Aorta (tissue), 5 donors: Measurements from ENCODE around the gene ANKRD11. TPM values are rescaled to one million over a fixed set of nuclear protein-coding genes. Genes with fewer than 3 reads are reported as not detected.

Experiments
- ATAC-seq: fragments of 200-7000 bp; cut with Tn5 transposase; one replicate; pipeline ENCODE4 v1.9.1; 2022; ENCODE audit warnings: moderate library complexity; ENCODE audit not compliant: low FRiP score
- DNase-seq, 2 donors: peaks; one replicate each; pipeline ENCODE4 v3.0.0-alpha.2; 2020
- H3K27ac ChIP-seq, 2 donors: one replicate each; pipeline ENCODE4 v1.5.1; 2013; ENCODE audit warnings: low read length in 2 of 2, mild to moderate bottlenecking in 2 of 2, moderate library complexity in 2 of 2, control low read depth in 1 of 2, inconsistent platforms in 1 of 2, low read depth in 1 of 2
- H3K27me3 ChIP-seq, 2 donors: one replicate each; pipeline ENCODE4 v1.6.1; 2013; ENCODE audit warnings: control low read depth in 1 of 2, low read length in 1 of 2, mild to moderate bottlenecking in 1 of 2, moderate library complexity in 1 of 2; ENCODE audit not compliant: insufficient read depth in 2 of 2, control insufficient read depth in 1 of 2
- H3K36me3 ChIP-seq, 2 donors: one replicate each; pipeline ENCODE4 v1.6.1; 2013; ENCODE audit warnings: control low read depth in 1 of 2, low read length in 1 of 2, mild to moderate bottlenecking in 1 of 2; ENCODE audit not compliant: insufficient read depth in 2 of 2, control insufficient read depth in 1 of 2
- H3K4me1 ChIP-seq, 2 donors: one replicate each; pipeline ENCODE4 v1.6.1; 2013; ENCODE audit warnings: low read length in 2 of 2, control low read depth in 1 of 2, mild to moderate bottlenecking in 1 of 2, moderate library complexity in 1 of 2; ENCODE audit not compliant: insufficient read depth in 2 of 2, control insufficient read depth in 1 of 2
- H3K4me3 ChIP-seq, 2 donors: one replicate each; pipeline ENCODE4 v1.5.1; 2013; ENCODE audit warnings: low read length in 2 of 2, control low read depth in 1 of 2, mild to moderate bottlenecking in 1 of 2
- H3K9me3 ChIP-seq: one replicate; pipeline ENCODE4 v1.6.1; 2013; ENCODE audit warnings: mild to moderate bottlenecking, low read length; ENCODE audit not compliant: control insufficient read depth
- WGBS, 2 donors: extraction: QIAGEN DNeasy Blood & Tissue Kit; methylation state at CpG; one replicate each; pipeline ENCODE4 v1.1.7; 2013; 5-methylcytosine and 5-hydroxymethylcytosine counted together
- intact Hi-C, 2 donors: fragments of 100-400 bp; cut with DNase I; formaldehyde crosslinking; loops; one replicate each; pipeline versions ENCODE4 v1.14.2 to v1.15.0; 2022
- polyA plus RNA-seq, 2 donors: library from polyadenylated mRNA; stranded (reverse); fragments of 200-250 nt; gene quantifications; one replicate each; pipeline ENCODE4 v1.2.3, GENCODE V29; 2013
- total RNA-seq, 2 donors: library from RNA; stranded (reverse); fragmentation: NEBNext Ultra II Directional; extraction: Animal tissue kit (Norgen Biotek cat#: 25700); gene quantifications; one replicate each; pipeline ENCODE4 v1.2.1, GENCODE V29; 2021
- donor health status: healthy with polysubstance abuse.
- donor health status: Bipolar disorder and iron deficiency.
- donor health status: DM: no; HTN: no; CAD: no.
- donor health status: DM: no; HTN: no; CAD: no.
- donor health status: DM: yes; HTN: yes; CAD: no.

Gene ANKRD11
- total and polyA plus RNA-seq, 4 donors = 34.6 to 139 (median 90.1) TPM

DNA sequence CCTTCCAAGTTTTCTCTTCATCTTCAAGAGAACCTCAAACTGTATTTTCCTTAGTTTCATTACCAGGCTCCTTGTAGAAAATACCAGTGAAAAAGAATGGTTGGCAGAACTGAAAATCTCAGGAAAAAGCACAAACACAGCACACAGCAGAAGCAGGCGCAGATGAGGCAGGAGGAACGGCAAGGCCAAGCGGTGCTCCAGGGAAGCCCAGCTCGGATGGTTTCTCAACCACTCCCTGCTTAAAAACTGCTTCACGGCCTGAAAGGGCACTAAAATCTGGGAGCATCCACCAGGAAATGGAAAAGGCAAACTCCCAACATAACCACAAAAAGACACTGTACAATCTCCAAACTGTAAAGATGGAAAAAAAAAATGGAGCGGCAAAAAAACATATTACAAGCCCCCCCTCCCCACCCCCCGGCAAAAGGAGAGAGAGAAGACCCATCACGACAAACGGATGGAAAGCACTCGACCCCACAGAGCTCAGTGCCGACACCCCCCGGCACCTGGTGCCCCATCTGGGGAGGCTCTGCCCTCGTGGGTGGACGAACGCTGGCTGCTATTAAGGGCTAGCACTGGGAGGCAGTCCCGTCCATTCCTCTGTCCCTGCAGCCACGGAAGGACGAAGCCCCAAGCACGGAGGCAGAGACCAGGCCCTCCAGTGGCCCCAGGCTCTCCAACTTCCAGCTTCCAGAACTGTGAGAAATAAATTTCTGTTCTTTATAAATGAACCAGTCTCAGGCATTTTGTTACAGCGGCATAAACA lies 145.3 kb downstream of the ANKRD11 start:
- Histone ChIP-seq H3K4me1 (peaks cover 0 to 2% of the 10 kb centered on the region in 2 donors), H3K27ac (no peak overlapping the region)
- peak; percentile 56 for ATAC-seq

DNA sequence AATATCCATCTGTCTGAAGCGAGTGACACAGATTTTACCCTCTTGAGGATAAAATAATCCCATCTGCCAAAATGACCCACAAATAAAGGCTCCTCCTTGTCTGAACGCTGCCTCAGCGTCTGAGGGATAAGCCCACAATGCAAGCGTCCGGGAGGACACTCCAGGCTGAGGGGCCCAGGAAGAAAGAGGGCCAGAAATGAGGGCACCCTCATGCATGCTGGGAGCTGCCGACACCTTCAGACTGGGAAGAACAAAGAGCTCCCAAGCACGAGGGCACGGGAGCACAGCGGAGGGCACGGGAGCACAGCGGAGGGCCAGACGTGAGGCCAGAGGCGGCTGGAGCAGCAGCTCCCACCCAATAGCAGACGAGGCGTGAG lies 145.9 kb downstream of the ANKRD11 start:
- Histone ChIP-seq H3K4me1 (peaks cover 0 to 2% of the 10 kb centered on the region in 2 donors), H3K9me3 (no peaks in the 10 kb centered on the region), H3K36me3 (no peaks in the 10 kb centered on the region), H3K4me3 (no peak overlapping the region), H3K27ac (no peak overlapping the region), H3K27me3 (no peaks in the 10 kb centered on the region)
- peak in 1 of 2 donors; percentile 49 for DNase-seq
- 72 to 79% methylated on average over 15 of the region's 15 CpGs for WGBS, 2 donors
- no peak for ATAC-seq
- intact Hi-C loops = no loop called here

More for the DNA sequence above, 145.3 kb downstream of the ANKRD11 start:
- no peaks in the 10 kb centered on the region for H3K36me3 ChIP-seq
- H3K9me3 ChIP-seq = no peaks in the 10 kb centered on the region
- 65 to 69% methylated on average over 20 of the region's 20 CpGs for WGBS, 2 donors
- H3K4me3 ChIP-seq = no peak overlapping the region
- peak; percentile 41 to 66 for DNase-seq
- intact Hi-C loops = no loop called here
- H3K27me3 ChIP-seq = no peaks in the 10 kb centered on the region

DNA sequence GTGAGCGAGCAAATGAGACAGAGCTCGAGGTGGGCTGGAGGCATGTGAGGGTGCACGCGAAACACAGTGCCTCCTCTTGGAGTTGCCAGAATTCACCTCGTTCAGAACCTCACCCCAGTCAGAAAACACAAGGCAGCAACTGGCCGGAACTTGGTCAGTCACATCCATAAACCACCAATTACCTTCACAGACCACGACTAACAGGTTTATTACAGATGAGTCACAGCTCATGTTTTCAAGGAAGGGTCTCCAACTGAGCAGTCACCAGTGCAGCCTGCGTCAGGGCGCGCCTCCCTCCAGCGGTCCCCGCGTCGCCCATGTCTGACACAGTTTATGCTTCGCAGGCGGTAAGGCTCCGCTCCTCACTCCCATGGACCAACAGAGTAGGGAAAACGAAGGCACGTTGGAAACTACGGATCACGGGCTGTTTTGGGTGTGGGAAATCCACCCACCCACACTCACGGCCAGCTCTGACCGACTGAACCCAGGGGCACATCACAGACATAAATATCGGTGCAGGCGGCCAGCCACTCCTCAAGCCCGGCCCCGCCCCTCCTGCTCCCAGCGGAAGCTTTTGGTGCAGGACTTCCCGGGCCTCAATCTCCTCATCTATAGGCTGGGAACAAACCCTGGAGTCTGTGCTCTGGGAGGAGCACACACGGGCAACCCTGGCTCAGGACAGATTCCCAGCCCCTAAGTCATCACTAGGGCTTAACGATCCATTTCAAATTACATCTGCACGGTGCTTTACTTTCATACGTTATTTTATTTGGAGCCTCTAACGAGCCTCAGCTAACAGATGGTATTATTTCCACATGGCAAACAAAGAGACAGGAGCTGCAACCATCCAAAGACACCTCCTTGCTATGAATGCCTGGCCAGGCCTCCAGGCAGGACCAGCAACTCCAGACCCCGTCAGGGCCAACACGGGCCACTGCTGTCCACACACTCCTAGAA lies 146.6 kb downstream of the ANKRD11 start:
- Histone ChIP-seq H3K4me1 (peaks cover 0 to 2% of the 10 kb centered on the region in 2 donors), H3K27me3 (no peaks in the 10 kb centered on the region), H3K27ac (no peak overlapping the region), H3K9me3 (no peaks in the 10 kb centered on the region), H3K4me3 (no peak overlapping the region), H3K36me3 (no peaks in the 10 kb centered on the region)
- intact Hi-C loops = no loop called here
- WGBS, 2 donors = 81 to 84% methylated on average over 33 to 36 of the region's 36 CpGs
- peak; percentile 37 to 57 for DNase-seq
- ATAC-seq = peak; percentile 42

DNA sequence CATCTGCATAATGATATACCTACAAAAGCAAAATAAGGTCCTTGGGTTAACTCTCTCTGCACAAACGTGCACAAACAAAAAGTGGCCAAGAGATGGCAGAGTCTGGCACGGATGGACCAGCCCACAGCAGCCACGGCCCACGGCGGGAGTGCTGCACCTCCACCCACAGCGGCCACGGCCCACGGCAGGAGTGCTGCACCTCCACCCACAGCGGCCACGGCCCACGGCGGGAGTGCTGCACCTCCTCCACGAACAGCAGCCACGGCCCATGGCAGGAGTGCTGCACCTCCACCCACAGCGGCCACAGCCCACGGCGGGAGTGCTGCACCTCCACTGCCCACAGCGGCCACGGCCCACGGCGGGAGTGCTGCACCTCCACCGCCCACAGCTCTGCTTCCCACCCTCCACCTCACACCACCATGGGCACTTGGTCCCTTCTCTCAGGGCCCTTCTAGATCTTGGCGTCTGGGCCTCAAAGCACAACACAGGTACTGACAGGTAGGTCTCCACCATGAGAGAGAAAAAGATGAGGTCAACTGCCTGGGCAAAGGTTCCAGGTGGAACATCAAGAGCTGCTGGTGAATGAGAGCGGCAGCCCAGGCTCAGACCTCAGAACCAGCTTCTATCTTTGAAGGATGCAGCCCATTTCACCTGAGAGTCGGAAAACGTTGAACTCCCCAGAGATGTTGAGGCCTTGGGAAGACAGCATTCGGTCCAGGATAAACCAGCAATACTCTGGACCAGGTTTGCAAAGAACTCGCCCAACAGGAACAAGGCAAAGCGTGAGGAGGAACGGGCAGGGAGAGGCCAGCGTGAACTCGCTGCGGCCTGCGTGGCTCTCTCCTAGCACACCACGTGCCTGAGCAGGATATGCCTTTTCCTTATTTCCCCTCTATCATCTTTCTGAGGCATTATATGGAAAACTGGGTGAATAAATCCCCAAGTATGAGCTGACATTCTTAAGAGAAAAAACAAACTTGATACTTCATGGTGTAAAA lies 148.4 kb downstream of the ANKRD11 start:
- peaks cover 0 to 2% of the 10 kb centered on the region in 2 donors for H3K4me1 ChIP-seq
- no peak overlapping the region for H3K27ac ChIP-seq
- ATAC-seq (no peak), DNase-seq (peak; percentile 41 to 59)
- no peaks in the 10 kb centered on the region for H3K9me3 ChIP-seq
- H3K27me3 ChIP-seq = no peaks in the 10 kb centered on the region
- intact Hi-C loops = no loop called here
- H3K4me3 ChIP-seq = no peak overlapping the region
- 86 to 88% methylated on average over 27 to 35 of the region's 35 CpGs for WGBS, 2 donors
- H3K36me3 ChIP-seq = no peaks in the 10 kb centered on the region

DNA sequence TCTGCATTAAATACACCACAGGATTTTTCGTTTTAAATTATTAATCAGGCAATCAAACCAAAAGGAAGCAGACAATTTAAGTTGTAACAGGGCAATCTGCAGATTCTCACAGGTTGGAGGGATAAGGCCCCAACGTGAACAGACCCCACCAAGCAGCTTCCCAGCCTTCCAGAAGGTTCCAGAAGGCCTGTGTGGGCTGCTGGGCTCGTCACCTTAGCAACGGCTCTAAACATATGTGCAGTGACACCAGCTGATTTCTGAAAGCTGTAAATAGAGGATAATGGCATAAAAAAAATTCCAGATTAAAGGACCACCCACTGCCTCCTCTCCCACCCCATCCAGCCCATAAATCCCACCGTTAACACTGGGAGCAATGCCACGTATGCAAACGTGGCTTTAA lies 149.1 kb downstream of the ANKRD11 start:
- 62 to 64% methylated on average over 7 of the region's 7 CpGs for WGBS, 2 donors
- Histone ChIP-seq H3K4me1 (no peaks in the 10 kb centered on the region), H3K36me3 (no peaks in the 10 kb centered on the region), H3K9me3 (no peaks in the 10 kb centered on the region), H3K27ac (no peak overlapping the region), H3K4me3 (no peak overlapping the region), H3K27me3 (no peaks in the 10 kb centered on the region)
- intact Hi-C loops = no loop called here
- ATAC-seq = no peak
- peak in 1 of 2 donors; percentile 20 for DNase-seq

DNA sequence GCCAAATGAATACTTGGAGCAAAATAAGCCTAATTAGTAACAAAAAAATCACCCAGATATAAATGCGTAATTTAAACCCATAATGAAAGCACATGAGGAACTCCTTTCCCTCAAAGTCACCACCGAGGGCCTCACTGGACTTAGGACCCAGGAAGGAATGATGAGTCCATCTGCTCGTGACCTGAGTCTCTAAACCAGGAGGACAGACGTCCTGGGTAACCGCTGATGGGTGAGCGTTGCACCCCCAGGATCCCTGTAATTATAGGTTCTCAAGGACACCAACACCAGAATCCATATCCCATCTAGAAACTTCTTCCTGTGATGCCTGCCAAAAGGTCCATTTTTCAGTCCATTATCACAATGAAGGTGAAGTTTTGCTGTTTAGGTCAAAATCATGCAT lies 151.5 kb downstream of the ANKRD11 start:
- no peaks in the 10 kb centered on the region for H3K4me1 ChIP-seq
- no peaks in the 10 kb centered on the region for H3K27me3 ChIP-seq
- no peak overlapping the region for H3K4me3 ChIP-seq
- WGBS, 2 donors = 60 to 65% methylated on average over 6 of the region's 6 CpGs
- H3K36me3 ChIP-seq = no peaks in the 10 kb centered on the region
- H3K9me3 ChIP-seq = no peaks in the 10 kb centered on the region
- peak in 1 of 2 donors; percentile 26 for DNase-seq
- no peak overlapping the region for H3K27ac ChIP-seq
- ATAC-seq = no peak
- intact Hi-C loops = no loop called here

DNA sequence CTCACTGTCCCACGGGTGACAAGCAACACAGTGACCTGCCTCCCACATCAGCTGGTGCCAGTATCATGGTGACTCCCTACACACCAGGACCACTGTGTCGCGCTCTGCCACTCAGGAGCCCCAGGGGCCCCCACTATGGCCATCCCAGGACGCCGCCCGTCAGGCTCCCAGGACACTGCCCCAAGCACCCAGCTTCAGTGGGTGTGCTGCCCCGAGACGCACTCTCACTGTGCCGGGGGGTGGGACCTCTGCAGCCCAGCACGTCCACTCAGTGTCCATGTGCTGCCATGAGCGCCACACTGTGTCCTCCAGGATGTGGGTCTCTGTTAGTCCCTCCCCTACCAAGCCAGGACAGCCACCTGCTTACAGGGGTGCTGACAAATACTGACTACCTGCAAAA lies 152.4 kb downstream of the ANKRD11 start:
- peak; percentile 43 to 75 for DNase-seq
- H3K36me3 ChIP-seq = no peaks in the 10 kb centered on the region
- 90 to 92% methylated on average over 11 of the region's 11 CpGs for WGBS, 2 donors
- no peak for ATAC-seq
- intact Hi-C loops = no loop called here
- no peaks in the 10 kb centered on the region for H3K4me1 ChIP-seq
- no peaks in the 10 kb centered on the region for H3K9me3 ChIP-seq
- no peak overlapping the region for H3K27ac ChIP-seq
- H3K27me3 ChIP-seq = no peaks in the 10 kb centered on the region
- no peak overlapping the region for H3K4me3 ChIP-seq
